Neural progenitor cell (in vitro differentiated cells): ENCODE results near the gene HSD17B10.

ENCODE experiments used
- EZH2 ChIP-seq: fragments of 200-600 bp; sonication (generic); IDR thresholded peaks from 2 replicates; pipeline ENCODE4 v1.6.1; 2017; ENCODE audit warnings: antibody characterized with exemption, mild to moderate bottlenecking, moderate library complexity
- TF ChIP-seq, protein P1 (sequence below): fragments of 200-600 bp; sonication (generic); IDR thresholded peaks from 2 replicates; pipeline ENCODE4 v1.5.1; 2017; ENCODE audit warnings: antibody characterized with exemption, mild to moderate bottlenecking

DNA sequence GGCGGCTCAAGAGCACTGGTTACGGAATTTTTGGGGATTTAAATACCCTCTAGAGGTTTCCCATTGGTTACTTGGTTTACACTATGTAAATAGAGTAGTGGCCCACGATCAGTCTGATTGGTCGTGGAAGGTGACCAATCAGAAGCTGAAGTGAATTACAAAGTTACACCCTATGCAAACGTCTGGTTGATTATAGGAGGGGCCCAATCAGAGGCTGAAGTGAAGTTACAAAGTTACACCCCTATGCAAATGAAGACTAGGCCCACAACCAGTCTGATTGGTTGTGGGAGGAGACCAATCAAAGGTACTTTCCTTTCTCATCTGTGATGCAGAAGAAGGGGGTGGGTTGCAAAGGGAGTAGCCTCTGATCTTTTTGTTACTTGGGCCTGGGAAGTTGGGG, 45.1 kb upstream of the HSD17B10 start:
- TF ChIP-seq, protein P1, sequence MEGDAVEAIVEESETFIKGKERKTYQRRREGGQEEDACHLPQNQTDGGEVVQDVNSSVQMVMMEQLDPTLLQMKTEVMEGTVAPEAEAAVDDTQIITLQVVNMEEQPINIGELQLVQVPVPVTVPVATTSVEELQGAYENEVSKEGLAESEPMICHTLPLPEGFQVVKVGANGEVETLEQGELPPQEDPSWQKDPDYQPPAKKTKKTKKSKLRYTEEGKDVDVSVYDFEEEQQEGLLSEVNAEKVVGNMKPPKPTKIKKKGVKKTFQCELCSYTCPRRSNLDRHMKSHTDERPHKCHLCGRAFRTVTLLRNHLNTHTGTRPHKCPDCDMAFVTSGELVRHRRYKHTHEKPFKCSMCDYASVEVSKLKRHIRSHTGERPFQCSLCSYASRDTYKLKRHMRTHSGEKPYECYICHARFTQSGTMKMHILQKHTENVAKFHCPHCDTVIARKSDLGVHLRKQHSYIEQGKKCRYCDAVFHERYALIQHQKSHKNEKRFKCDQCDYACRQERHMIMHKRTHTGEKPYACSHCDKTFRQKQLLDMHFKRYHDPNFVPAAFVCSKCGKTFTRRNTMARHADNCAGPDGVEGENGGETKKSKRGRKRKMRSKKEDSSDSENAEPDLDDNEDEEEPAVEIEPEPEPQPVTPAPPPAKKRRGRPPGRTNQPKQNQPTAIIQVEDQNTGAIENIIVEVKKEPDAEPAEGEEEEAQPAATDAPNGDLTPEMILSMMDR: no peak
- no peak for TF ChIP-seq EZH2
